HepG2 (cell line): ENCODE measurements around the gene AGPAT2. TPM values are rescaled to one million over a fixed set of nuclear protein-coding genes. Genes with fewer than 3 reads are reported as not detected.
A peak's percentile ranks its signal among the peaks of the same experiment; 100 is the strongest.

Source experiments
- ATAC-seq: fragments of 200-7000 bp; cut with Tn5 transposase; 3 replicates; pipeline ENCODE4 v1.9.1; 2020; ENCODE audit warnings: mild to moderate bottlenecking, moderate library complexity
- BruUV-seq: library from RNA; stranded (reverse); fragments of 400-500 nt; replicated peaks from 2 replicates; lab custom pipeline; 2021; lab: Mats Ljungman, UMichigan
- CTCF ChIA-PET: fragments of 300-600 bp; formaldehyde crosslinking; extraction: SDS; loops from one replicate; lab custom pipeline; 2021; ENCODE audit warnings: low total read pairs, inconsistent platforms, low intra/inter-chr PET ratio; lab: Yijun Ruan, JAX
- POLR2A ChIA-PET: fragments of 350-600 bp; sonication (Branson Sonifier 250); formaldehyde crosslinking; loops from one replicate; lab custom pipeline; 2020; ENCODE audit warnings: antibody characterized with exemption, inconsistent platforms; lab: Yijun Ruan, JAX
- DNase-seq: peaks from one replicate; pipeline ENCODE4 v3.0.0-alpha.2; 2015; ENCODE audit warnings: low spot score
- FAIRE-seq: peaks from 3 replicates; lab custom pipeline; 2011; peaks lifted over from hg19 to GRCh38; lab: Jason Lieb, UNC
- H2AFZ ChIP-seq: one replicate; pipeline ENCODE4 v1.6.1; 2011; ENCODE audit warnings: low read length, inconsistent platforms
- H3K27ac ChIP-seq: fragments of 300-600 bp; 3 replicates; pipeline ENCODE4 v1.8.0; 2011; ENCODE audit warnings: mixed run types, mild to moderate bottlenecking, mixed read lengths, low read length, inconsistent platforms; ENCODE audit not compliant: insufficient read depth; ENCODE audit errors: extremely low read length
- H3K27me3 ChIP-seq, 2 experiments: fragments of 200-600 bp in 1 of 2; 2 replicates in 1 of 2; 3 replicates in 1 of 2; pipeline versions ENCODE4 v1.6.0 to v1.8.0; 2011; ENCODE audit warnings: low read length in 2 of 2, mild to moderate bottlenecking in 2 of 2, moderate library complexity in 2 of 2, inconsistent platforms in 1 of 2; ENCODE audit not compliant: insufficient read depth in 2 of 2, control insufficient read depth in 1 of 2
- H3K36me3 ChIP-seq, 2 experiments: fragments of 200-600 bp in 1 of 2; replicated peaks in 1 of 2; 2 replicates in 1 of 2; 3 replicates in 1 of 2; pipeline versions ENCODE4 v1.5.1 to v1.8.0; 2011; ENCODE audit warnings: low read length in 2 of 2, inconsistent platforms in 1 of 2; ENCODE audit not compliant: insufficient read depth in 2 of 2, control insufficient read depth in 1 of 2
- H3K4me1 ChIP-seq: 2 replicates; pipeline ENCODE4 v1.5.1; 2012; ENCODE audit warnings: low read length, inconsistent platforms; ENCODE audit not compliant: insufficient read depth
- H3K4me2 ChIP-seq: 2 replicates; pipeline ENCODE4 v1.6.0; 2011; ENCODE audit warnings: low read depth, low read length, inconsistent platforms
- H3K4me3 ChIP-seq, 3 experiments: fragments of 200-600 bp in 1 of 3; sonication (generic), shearing (Covaris generic) in 1 of 3; replicated peaks in 1 of 3; 2 replicates each; pipeline ENCODE4 v1.5.1; 2011 to 2016; ENCODE audit warnings: low read length in 3 of 3, inconsistent platforms in 2 of 3, low read depth in 2 of 3, mild to moderate bottlenecking in 2 of 3, control low read depth in 1 of 3, mixed read lengths in 1 of 3; ENCODE audit not compliant: insufficient read depth in 1 of 3
- H3K79me2 ChIP-seq: one replicate; pipeline ENCODE4 v1.6.1; 2011; ENCODE audit warnings: low read length, inconsistent platforms; ENCODE audit not compliant: insufficient read depth
- H3K9ac ChIP-seq: 2 replicates; pipeline ENCODE4 v1.6.0; 2011; ENCODE audit warnings: mild to moderate bottlenecking, low read depth, low read length, inconsistent platforms; ENCODE audit not compliant: insufficient read depth
- H3K9me3 ChIP-seq: 2 replicates; pipeline ENCODE4 v1.5.1; 2012; ENCODE audit warnings: mild to moderate bottlenecking, low read length
- H4K20me1 ChIP-seq: 2 replicates; pipeline ENCODE4 v1.6.0; 2011; ENCODE audit warnings: inconsistent platforms, mild to moderate bottlenecking, low read length, moderate library complexity; ENCODE audit not compliant: insufficient read depth
- ASH2L ChIP-seq: fragments of 300-600, 200-600 bp; sonication (generic); IDR thresholded peaks from 2 replicates; pipeline ENCODE4 v1.7.0; 2017; ENCODE audit warnings: low read depth, mild to moderate bottlenecking, moderate library complexity, mixed read lengths, low read length; ENCODE audit not compliant: insufficient read length
- CC2D1A ChIP-seq: sonication (generic); formaldehyde crosslinking; IDR thresholded peaks from 2 replicates; pipeline ENCODE4 v1.8.1; 2023; ENCODE audit warnings: mild to moderate bottlenecking, missing genetic modification reagents
- CENPX ChIP-seq: sonication (generic); formaldehyde crosslinking; IDR thresholded peaks from 2 replicates; pipeline ENCODE4 v1.9.0; 2021; ENCODE audit warnings: mild to moderate bottlenecking, missing genetic modification reagents, moderate library complexity
- DMAP1 ChIP-seq: IDR thresholded peaks from 2 replicates; pipeline ENCODE4 v1.6.1; 2016
- ELF4 ChIP-seq: sonication (generic); formaldehyde crosslinking; IDR thresholded peaks from 2 replicates; pipeline ENCODE4 v1.5.0; 2020; ENCODE audit warnings: missing genetic modification reagents, mild to moderate bottlenecking, moderate library complexity, borderline replicate concordance
- EZH2 ChIP-seq: conservative IDR thresholded peaks from 2 replicates; pipeline ENCODE4 v1.6.1; 2012; ENCODE audit warnings: mild to moderate bottlenecking, low read depth, low read length, moderate library complexity
- GABPB1 ChIP-seq: IDR thresholded peaks from 2 replicates; pipeline ENCODE4 v1.6.1; 2016; ENCODE audit warnings: mild to moderate bottlenecking, missing genetic modification reagents, moderate library complexity, missing compliant biosample characterization
- HNRNPL ChIP-seq: fragments of 200-400 bp; formaldehyde crosslinking; IDR thresholded peaks from 2 replicates; pipeline ENCODE4 v1.6.1; 2017; ENCODE audit warnings: mild to moderate bottlenecking, low read depth, low read length
- HNRNPUL1 ChIP-seq: fragments of 200-400 bp; formaldehyde crosslinking; IDR thresholded peaks from 2 replicates; pipeline ENCODE4 v1.6.1; 2017; ENCODE audit warnings: low read depth, mild to moderate bottlenecking, low read length, moderate library complexity
- IRF2 ChIP-seq: IDR thresholded peaks from 2 replicates; pipeline ENCODE4 v1.6.1; 2018; ENCODE audit warnings: missing genetic modification reagents, missing compliant biosample characterization
- MYC ChIP-seq: sonication (generic); formaldehyde crosslinking; IDR thresholded peaks from 2 replicates; pipeline ENCODE4 v1.9.0; 2021; ENCODE audit warnings: missing genetic modification reagents, borderline replicate concordance
- NR2F6 ChIP-seq, 2 experiments: IDR thresholded peaks; 2 replicates each; pipeline ENCODE4 v1.6.1; 2016; ENCODE audit warnings: antibody characterized with exemption in 1 of 2, mild to moderate bottlenecking in 1 of 2
- PCBP1 ChIP-seq: fragments of 200-400 bp; formaldehyde crosslinking; IDR thresholded peaks from 2 replicates; pipeline ENCODE4 v1.6.1; 2017; ENCODE audit warnings: mild to moderate bottlenecking, low read depth, low read length, borderline replicate concordance
- TCF12 ChIP-seq, 2 experiments: fragments of 450-650 bp in 1 of 2; sonication (generic) in 1 of 2; formaldehyde crosslinking in 1 of 2; IDR thresholded peaks; 2 replicates each; pipeline versions ENCODE4 v1.6.1 to v1.8.0; 2017 to 2022; ENCODE audit warnings: antibody characterized with exemption in 1 of 2, mild to moderate bottlenecking in 1 of 2, missing genetic modification reagents in 1 of 2, moderate library complexity in 1 of 2
- ZNF124 ChIP-seq: sonication (generic); formaldehyde crosslinking; IDR thresholded peaks from 2 replicates; pipeline ENCODE4 v1.4.0; 2020; ENCODE audit warnings: missing genetic modification reagents
- ZNF225 ChIP-seq: sonication (generic); formaldehyde crosslinking; IDR thresholded peaks from 2 replicates; pipeline ENCODE4 v1.4.0; 2020; ENCODE audit warnings: mild to moderate bottlenecking, missing genetic modification reagents
- ZNF501 ChIP-seq: sonication (generic); formaldehyde crosslinking; IDR thresholded peaks from 2 replicates; pipeline ENCODE4 v1.5.1; 2020; ENCODE audit warnings: mild to moderate bottlenecking, moderate library complexity, missing genetic modification reagents
- ZNF567 ChIP-seq: sonication (generic); formaldehyde crosslinking; IDR thresholded peaks from 2 replicates; pipeline ENCODE4 v1.8.1; 2023; ENCODE audit warnings: mild to moderate bottlenecking, missing genetic modification reagents, borderline replicate concordance
- WGBS: methylation state at CpG from one replicate; pipeline ENCODE4 v1.1.6; 2017; ENCODE audit warnings: low lambda C conversion rate; 5-methylcytosine and 5-hydroxymethylcytosine counted together
- in situ Hi-C: cut with HindIII; loops from 2 replicates; pipeline ENCODE4 v1.10.0; 2017; ENCODE audit warnings: low pct_unique_long_range_greater_than_20kb; ENCODE audit not compliant: extremely low pct_ligation_motif_present
- intact Hi-C: fragments of 100-400 bp; cut with micrococcal nuclease; formaldehyde crosslinking; loops from one replicate; pipeline ENCODE4 v1.10.0; 2022; ENCODE audit not compliant: unreplicated experiment
- polyA plus RNA-seq, 8 experiments: library from polyadenylated mRNA; depleted of rRNA in 3 of 8; stranded (reverse) in 7 of 8; unstranded in 1 of 8; fragments of >200 nt; fragmentation: Illumina TruSeq in 4 of 8; extraction: Trizol in 4 of 8; gene quantifications; 2 replicates each; pipeline versions ENCODE4 v1.2.1 to v1.2.3, GENCODE V29; 2011 to 2016; ENCODE audit warnings: low read depth in 4 of 8, missing spikeins in 1 of 8, mixed read lengths in 1 of 8; ENCODE audit not compliant: insufficient read depth in 1 of 8
- total RNA-seq, 5 experiments: library from RNA; depleted of rRNA; stranded (reverse); fragments of >200 nt; fragmentation: Illumina TruSeq; extraction: Trizol; gene quantifications; 2 replicates each; pipeline ENCODE4 v1.2.3, GENCODE V29; 2016; ENCODE audit warnings: low read depth in 1 of 5

The AGPAT2 gene
- total and polyA plus RNA-seq, 2 of the 13 experiments (the other 11 are each of a cell fraction or from before 2014, with no cell fraction given), result 3.9 to 25.8 TPM

DNA sequence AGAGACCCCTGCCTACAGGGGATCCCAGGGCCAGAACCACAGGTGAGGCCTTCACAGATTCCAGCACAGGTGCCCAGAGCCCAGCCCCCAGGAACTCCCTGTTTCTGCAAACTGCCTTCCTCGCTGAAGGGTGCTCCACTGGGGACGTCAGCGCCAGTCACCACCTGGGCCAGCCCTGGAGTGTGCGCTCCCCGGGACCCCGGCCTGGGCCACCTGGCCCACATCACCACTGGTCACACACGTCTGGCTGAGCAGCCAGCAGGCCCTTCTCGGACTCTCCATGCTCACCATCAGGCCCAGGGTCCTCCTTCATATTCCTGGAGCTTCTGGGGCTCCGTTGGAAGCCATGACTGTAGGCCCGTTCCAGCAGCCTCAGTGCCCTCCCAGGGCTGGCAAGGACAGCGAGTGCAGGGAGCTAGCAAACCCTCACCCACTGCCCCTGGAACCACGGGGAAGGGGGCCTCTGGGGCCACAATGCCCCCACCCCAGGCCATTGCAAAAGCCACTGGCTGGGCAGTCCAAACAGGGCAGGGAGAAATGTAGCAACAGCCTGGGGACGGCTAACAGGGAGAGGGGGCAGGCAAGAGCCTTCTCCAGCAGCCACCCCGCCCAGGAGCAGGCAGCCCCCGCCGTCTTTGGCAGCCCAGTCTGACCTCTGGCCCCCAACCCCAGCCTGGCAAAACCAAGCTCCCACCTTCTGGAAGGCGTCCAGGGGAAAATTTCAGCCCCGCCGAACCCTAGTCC, 1.3 kb downstream of the AGPAT2 start (continued):
- TF ChIP-seq EZH2, result 0 out of 2 replicates have a peak, but pooled peaks have one; percentile 10
- TF ChIP-seq PCBP1, result 0 out of 2 replicates have a peak, but pooled peaks have one; percentile 21
- no peak for TF ChIP-seq TCF12 (IDR thresholded peaks at IDR 0.05)
- TF ChIP-seq TCF12 (CRISPR knock-in tag; IDR thresholded peaks at IDR 0.05), result no peak
- TF ChIP-seq ZNF501, result no peak
- TF ChIP-seq GABPB1 (CRISPR knock-in tag), result no peak
- no peak for TF ChIP-seq NR2F6 (IDR thresholded peaks at IDR 0.05)
- TF ChIP-seq NR2F6 (CRISPR knock-in tag; IDR thresholded peaks at IDR 0.05), result 0 out of 2 replicates have a peak, but pooled peaks have one; percentile 5
- no peak for TF ChIP-seq ASH2L

GRCh38 chr9:136685216-136685615, 2.0 kb downstream of the AGPAT2 start:
- no peak overlapping the region for H3K9ac ChIP-seq
- in situ Hi-C loops, result no loop called here
- no peak overlapping the region; the same call in 1 of the 2 replicates for H3K4me2 ChIP-seq

More at GRCh38 chr9:136685216-136685615, 2.0 kb downstream of the AGPAT2 start:
- FAIRE-seq (no peak), ATAC-seq (no peak), DNase-seq (no peak)
- no peaks in the 10 kb centered on the region for H3K9me3 ChIP-seq
- H3K4me1 ChIP-seq, result peaks cover 43% of the 10 kb centered on the region
- no peak for TF ChIP-seq HNRNPL
- TF ChIP-seq IRF2 (CRISPR knock-in tag), result no peak
- TF ChIP-seq CC2D1A, result no peak
- TF ChIP-seq ZNF567, result no peak
- TF ChIP-seq DMAP1 (CRISPR knock-in tag), result no peak
- no peak for TF ChIP-seq MYC (CRISPR knock-in tag)
- no peak for TF ChIP-seq ZNF225 (CRISPR knock-in tag)
- TF ChIP-seq HNRNPUL1, result no peak
- no peak for TF ChIP-seq ZNF124 (CRISPR knock-in tag)
- TF ChIP-seq ELF4 (CRISPR knock-in tag), result no peak
- TF ChIP-seq CENPX (CRISPR knock-in tag), result no peak
- peaks cover 8 to 44% of the 10 kb centered on the region in 2 experiments for H3K27me3 ChIP-seq
- no peak overlapping the region for H2AFZ ChIP-seq
- no TSS peak for BruUV-seq
- POLR2A ChIA-PET, result no interaction called here
- H3K36me3 ChIP-seq, result no peaks in the 10 kb centered on the region
- intact Hi-C loops, result no loop called here
- no peak overlapping the region for H3K27ac ChIP-seq
- no peaks in the 10 kb centered on the region for H4K20me1 ChIP-seq
- CTCF ChIA-PET, result no interaction called here
- H3K79me2 ChIP-seq, result no peaks in the 10 kb centered on the region
- WGBS, result 43% methylated on average over 2 of the region's 7 CpGs
- peak overlapping the region in 1 of 3 experiments; percentile 75; a peak in 1 of 6 replicates for H3K4me3 ChIP-seq
